HG02870 (cell line): ENCODE measurements around the gene FAM81A.

Source experiments
- ATAC-seq: cut with Tn5 transposase; IDR thresholded peaks from one replicate; pipeline ENCODE4 v1.9.1; 2021; ENCODE audit warnings: mild to moderate bottlenecking, moderate library complexity; ENCODE audit not compliant: unreplicated experiment

FAM81A gene

DNA sequence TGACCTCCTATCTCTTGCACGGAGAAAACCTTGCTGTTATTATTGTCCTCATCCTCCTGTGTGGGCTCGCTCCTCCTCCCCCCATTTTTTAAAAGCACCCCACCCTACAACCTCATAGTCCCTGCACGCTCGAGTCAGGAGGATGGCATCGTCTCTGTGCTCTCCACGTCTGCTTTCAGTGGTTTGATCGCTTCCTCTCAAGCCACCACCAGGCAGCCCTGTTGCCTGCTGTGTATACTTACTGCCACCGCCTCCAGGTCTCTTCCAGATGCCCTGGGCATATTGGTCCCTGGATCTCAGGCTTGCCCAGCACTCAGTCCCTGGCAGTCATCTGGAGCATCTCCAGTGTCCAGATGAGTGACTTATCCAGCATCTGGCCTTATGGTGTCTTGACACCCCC, 131.5 kb downstream of the FAM81A start:
- no peak for ATAC-seq

- no peak for ATAC-seq
These were observed 132.3 kb downstream of the FAM81A start for GRCh38 chr15:59570315-59570714.

- ATAC-seq = no peak
These were observed 133.6 kb downstream of the FAM81A start for GRCh38 chr15:59571606-59572005.
